Mammary epithelial cell (primary cell): ENCODE results near the gene CHD5.

Source experiments
- CTCF ChIP-seq, 2 donors: IDR thresholded peaks in 1 of 2; conservative IDR thresholded peaks in 1 of 2; 2 replicates each; pipeline ENCODE4 v1.5.1; 2011 to 2012; ENCODE audit warnings: inconsistent platforms in 2 of 2, low read length in 2 of 2, mild to moderate bottlenecking in 2 of 2, control low read depth in 1 of 2, low read depth in 1 of 2; ENCODE audit not compliant: insufficient read depth in 1 of 2; ENCODE audit errors: extremely low read depth in 1 of 2
- EZH2 ChIP-seq: IDR thresholded peaks from 2 replicates; pipeline ENCODE4 v1.6.1; 2012; ENCODE audit warnings: low read length, inconsistent platforms, borderline replicate concordance

- TF ChIP-seq CTCF (conservative IDR thresholded peaks at IDR 0.05 in 1 of 2, IDR thresholded peaks at IDR 0.05 in 1 of 2; ENCODE audit: extremely low read depth in 1 of 2, insufficient read depth in 1 of 2, low read depth in 1 of 2, low read length in 2 of 2) = no peak
- TF ChIP-seq EZH2 = no peak
Observed at GRCh38 chr1:6124746-6125365, 55.3 kb downstream of the CHD5 start.
